Subcutaneous abdominal adipose tissue (tissue), 5 donors: ENCODE results near the gene METAP1.
"Not testable (repeated sequence)": the region's sequence is repeated elsewhere in the genome, so short reads cannot be mapped to it uniquely, and the experiment has no call there.

ENCODE experiments used
- H3K27ac ChIP-seq: one replicate; pipeline ENCODE4 v1.7.0; 2013; ENCODE audit warnings: low read depth, mild to moderate bottlenecking, inconsistent platforms, low read length, moderate library complexity
- H3K27me3 ChIP-seq, 5 donors: one replicate each; pipeline ENCODE4 v1.7.0; 2013; ENCODE audit warnings: low read length in 5 of 5, inconsistent platforms in 1 of 5; ENCODE audit not compliant: control insufficient read depth in 5 of 5, insufficient read depth in 4 of 5
- H3K36me3 ChIP-seq, 5 donors: one replicate each; pipeline ENCODE4 v1.7.0; 2013; ENCODE audit warnings: low read length in 5 of 5; ENCODE audit not compliant: control insufficient read depth in 5 of 5, insufficient read depth in 5 of 5
- H3K4me1 ChIP-seq, 5 donors: one replicate each; pipeline ENCODE4 v1.7.0; 2013; ENCODE audit warnings: low read length in 5 of 5, mild to moderate bottlenecking in 3 of 5, moderate library complexity in 1 of 5; ENCODE audit not compliant: control insufficient read depth in 5 of 5, insufficient read depth in 5 of 5
- H3K4me3 ChIP-seq, 5 donors: one replicate each; pipeline ENCODE4 v1.7.0; 2013; ENCODE audit warnings: low read length in 5 of 5, low read depth in 1 of 5
- H3K9ac ChIP-seq, 5 donors: one replicate each; pipeline ENCODE4 v1.7.0; 2013; ENCODE audit warnings: low read length in 5 of 5, mild to moderate bottlenecking in 4 of 5, moderate library complexity in 3 of 5
- H3K9me3 ChIP-seq, 5 donors: one replicate each; pipeline ENCODE4 v1.7.0; 2013; ENCODE audit warnings: low read length in 5 of 5; ENCODE audit not compliant: control insufficient read depth in 5 of 5
- donor health status: healthy.
- donor health status: healthy.
- donor health status: healthy.
- donor health status: healthy.
- donor health status: healthy.

Gene METAP1

DNA sequence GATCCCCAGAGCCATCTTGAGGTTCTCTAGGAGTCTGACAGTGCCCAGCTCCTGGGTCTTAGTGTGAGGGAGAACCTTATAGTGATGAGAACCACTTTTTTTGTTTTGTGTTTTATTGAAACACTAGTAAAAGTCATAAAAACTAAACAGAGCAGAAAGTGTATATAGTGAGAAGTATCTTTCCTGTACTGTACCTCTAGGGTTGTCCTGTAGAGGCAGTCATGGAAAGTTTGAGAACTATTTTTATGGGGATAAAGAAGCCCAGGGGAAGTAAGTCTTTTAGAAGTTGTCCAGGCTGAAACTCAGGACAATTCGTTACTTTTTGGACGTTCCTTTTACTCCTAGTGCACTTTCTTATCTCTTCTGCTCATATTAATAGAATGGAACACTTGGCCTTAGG, 52.2 kb downstream of the METAP1 start:
- Histone ChIP-seq H3K9ac (no peak overlapping the region), H3K4me1 (no peaks in the 10 kb centered on the region), H3K36me3 (peaks cover 20 to 58% (median 33%) of the 10 kb centered on the region in 5 donors), H3K9me3 (no peaks in the 10 kb centered on the region), H3K27ac (no peak overlapping the region), H3K27me3 (no peaks in the 10 kb centered on the region), H3K4me3 (no peak overlapping the region)

DNA sequence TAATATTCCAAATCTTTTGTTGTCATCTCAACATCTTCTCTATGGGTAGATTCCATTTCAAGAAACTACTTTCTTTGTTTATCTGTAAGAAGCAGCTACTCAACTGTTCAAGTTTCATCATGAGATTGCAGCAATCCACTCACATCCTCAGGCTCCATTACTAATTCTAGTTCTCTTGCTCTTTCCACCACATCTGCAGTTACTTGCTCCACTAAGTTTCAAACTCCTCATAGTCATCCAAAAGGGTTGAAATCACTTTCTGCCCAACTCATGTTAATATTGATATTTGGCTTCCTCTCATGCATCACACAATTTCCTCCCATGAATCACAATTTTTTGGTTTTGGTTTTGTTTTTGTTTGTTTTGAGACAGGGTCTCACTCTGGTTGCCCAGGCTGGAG, 57.4 kb downstream of the METAP1 start:
- no peak overlapping the region for H3K4me3 ChIP-seq
- H3K9ac ChIP-seq: no peak overlapping the region
- no peak overlapping the region for H3K27ac ChIP-seq
- H3K9me3 ChIP-seq: no peaks in the 10 kb centered on the region
- H3K36me3 ChIP-seq: peaks cover 18 to 58% (median 27%) of the 10 kb centered on the region in 5 donors
- peaks cover 0 to 3% (median 0%) of the 10 kb centered on the region in 5 donors for H3K4me1 ChIP-seq
- no peaks in the 10 kb centered on the region for H3K27me3 ChIP-seq

GRCh38 chr4:99054428-99054994, 59.0 kb downstream of the METAP1 start:
- Histone ChIP-seq H3K27ac (no peak overlapping the region), H3K9me3 (no peaks in the 10 kb centered on the region), H3K36me3 (peaks cover 17 to 54% (median 21%) of the 10 kb centered on the region in 5 donors), H3K27me3 (no peaks in the 10 kb centered on the region), H3K4me3 (no peak overlapping the region), H3K4me1 (peaks cover 0 to 3% (median 0%) of the 10 kb centered on the region in 5 donors), H3K9ac (no peak overlapping the region)

- peaks cover 0 to 3% (median 0%) of the 10 kb centered on the region in 5 donors for H3K4me1 ChIP-seq
- H3K9ac ChIP-seq: no peak overlapping the region
- H3K27me3 ChIP-seq: no peaks in the 10 kb centered on the region
- no peak overlapping the region for H3K27ac ChIP-seq
- H3K9me3 ChIP-seq: no peaks in the 10 kb centered on the region
- H3K36me3 ChIP-seq: peaks cover 11 to 37% (median 22%) of the 10 kb centered on the region in 5 donors
- no peak overlapping the region for H3K4me3 ChIP-seq
Observed at GRCh38 chr4:99058228-99058627, 62.7 kb downstream of the METAP1 start.

GRCh38 chr4:99059550-99059949, 64.0 kb downstream of the METAP1 start:
- Histone ChIP-seq H3K27ac (no peak overlapping the region), H3K4me1 (peaks cover 0 to 3% (median 0%) of the 10 kb centered on the region in 5 donors), H3K9me3 (no peaks in the 10 kb centered on the region), H3K4me3 (no peak overlapping the region), H3K36me3 (peaks cover 11 to 33% (median 22%) of the 10 kb centered on the region in 5 donors), H3K9ac (no peak overlapping the region), H3K27me3 (no peaks in the 10 kb centered on the region)

GRCh38 chr4:99061048-99061700, 65.7 kb downstream of the METAP1 start:
- Histone ChIP-seq H3K4me1 (no peaks in the 10 kb centered on the region), H3K27ac (no peak overlapping the region), H3K36me3 (peaks cover 11 to 31% (median 20%) of the 10 kb centered on the region in 5 donors), H3K4me3 (no peak overlapping the region), H3K9me3 (no peaks in the 10 kb centered on the region), H3K27me3 (no peaks in the 10 kb centered on the region), H3K9ac (no peak overlapping the region)

DNA sequence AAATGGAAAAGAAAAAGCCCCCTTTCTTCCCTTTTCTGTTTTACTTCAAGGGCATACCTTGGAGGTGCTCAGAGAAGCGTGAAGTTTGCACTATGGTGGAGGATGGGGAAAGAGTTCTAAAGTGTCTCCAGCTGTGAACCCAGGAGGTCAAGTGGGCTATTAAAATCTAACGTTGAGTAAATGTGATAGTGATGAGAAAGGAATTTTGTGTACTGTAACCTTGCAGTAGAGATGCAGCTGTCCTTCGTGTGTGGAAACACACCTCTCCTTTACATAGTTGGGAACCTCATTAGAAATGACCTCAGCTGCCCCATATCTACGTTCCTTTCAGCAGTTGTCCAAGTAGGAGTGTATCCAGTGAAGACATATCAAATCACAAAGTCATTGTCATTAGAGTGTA, 66.6 kb downstream of the METAP1 start:
- Histone ChIP-seq H3K27me3 (no peaks in the 10 kb centered on the region), H3K9ac (no peak overlapping the region), H3K4me3 (no peak overlapping the region), H3K4me1 (no peaks in the 10 kb centered on the region), H3K9me3 (no peaks in the 10 kb centered on the region), H3K27ac (no peak overlapping the region), H3K36me3 (peaks cover 14 to 37% (median 23%) of the 10 kb centered on the region in 5 donors)

DNA sequence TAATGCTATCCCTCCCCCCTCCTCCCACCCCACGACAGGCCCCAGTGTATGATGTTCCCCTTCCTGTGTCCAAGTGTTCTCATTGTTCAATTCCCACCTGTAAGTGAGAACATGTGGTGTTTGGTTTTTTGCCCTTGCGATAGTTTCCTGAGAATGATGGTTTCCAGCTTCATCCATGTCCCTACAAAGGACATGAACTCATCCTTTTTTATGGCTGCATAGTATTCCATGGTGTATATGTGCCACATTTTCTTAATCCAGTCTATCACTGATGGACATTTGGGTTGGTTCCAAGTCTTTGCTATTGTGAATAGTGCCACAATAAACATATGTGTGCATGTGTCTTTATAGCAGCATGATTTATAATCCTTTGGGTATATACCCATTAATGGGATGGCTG, 70.0 kb downstream of the METAP1 start:
- H3K9ac ChIP-seq, H3K27ac ChIP-seq, H3K4me1 ChIP-seq, H3K4me3 ChIP-seq, H3K9me3 ChIP-seq, H3K27me3 ChIP-seq: not testable (repeated sequence)
- H3K36me3 ChIP-seq: peaks cover 17 to 41% (median 31%) of the 10 kb centered on the region in 5 donors

GRCh38 chr4:99067617-99068016, 72.1 kb downstream of the METAP1 start:
- no peaks in the 10 kb centered on the region for H3K4me1 ChIP-seq
- H3K4me3 ChIP-seq: no peak overlapping the region
- no peaks in the 10 kb centered on the region for H3K9me3 ChIP-seq
- H3K36me3 ChIP-seq: peaks cover 17 to 50% (median 38%) of the 10 kb centered on the region in 5 donors
- no peak overlapping the region for H3K27ac ChIP-seq
- no peak overlapping the region for H3K9ac ChIP-seq
- no peaks in the 10 kb centered on the region for H3K27me3 ChIP-seq

GRCh38 chr4:99071159-99071558, 75.6 kb downstream of the METAP1 start:
- no peak overlapping the region for H3K4me3 ChIP-seq
- no peak overlapping the region for H3K27ac ChIP-seq
- H3K27me3 ChIP-seq: no peaks in the 10 kb centered on the region
- H3K4me1 ChIP-seq: peaks cover 0 to 5% (median 0%) of the 10 kb centered on the region in 5 donors
- H3K9ac ChIP-seq: no peak overlapping the region
- H3K36me3 ChIP-seq: peaks cover 44 to 78% (median 64%) of the 10 kb centered on the region in 5 donors
- H3K9me3 ChIP-seq: no peaks in the 10 kb centered on the region
